Tibial artery (tissue), 4 donors: ENCODE data around the gene ORM2.

ENCODE experiments used
- DNase-seq, 2 donors: peaks; one replicate each; pipeline ENCODE4 v3.0.0-alpha.2; 2019
- H3K27ac ChIP-seq, 2 donors: fragments of 200-600 bp; sonication (generic) in 1 of 2; 1 replicate in 1 of 2; 2 replicates in 1 of 2; pipeline ENCODE4 v1.5.1; 2018 to 2019; ENCODE audit warnings: mild to moderate bottlenecking in 1 of 2
- H3K27me3 ChIP-seq, 2 donors: fragments of 200-600 bp; sonication (generic) in 1 of 2; one replicate each; pipeline versions ENCODE4 v1.5.1 to v1.6.0; 2016 to 2019
- H3K36me3 ChIP-seq, 3 donors: fragments of 200-600 bp; sonication (generic) in 2 of 3; one replicate each; pipeline ENCODE4 v1.5.1; 2016 to 2019; ENCODE audit warnings: mild to moderate bottlenecking in 2 of 3
- H3K4me1 ChIP-seq, 4 donors: fragments of 200-600 bp; sonication (generic) in 2 of 4; 1 replicate in 3 of 4; 2 replicates in 1 of 4; pipeline ENCODE4 v1.5.1; 2016 to 2019
- H3K4me3 ChIP-seq, 2 donors: fragments of 200-600 bp; sonication (generic) in 1 of 2; 1 replicate in 1 of 2; 2 replicates in 1 of 2; pipeline ENCODE4 v1.5.1; 2018 to 2019; ENCODE audit warnings: mild to moderate bottlenecking in 2 of 2
- H3K9me3 ChIP-seq, 3 donors: fragments of 200-600 bp; sonication (generic) in 1 of 3; one replicate each; pipeline ENCODE4 v1.5.1; 2016 to 2019
- CTCF ChIP-seq, 2 experiments: fragments of 200-600 bp in 1 of 2; fragments of 450-650 bp in 1 of 2; IDR thresholded peaks; one replicate each; pipeline ENCODE4 v1.5.1; 2017 to 2019; ENCODE audit warnings: antibody characterized with exemption in 2 of 2, mild to moderate bottlenecking in 1 of 2, moderate library complexity in 1 of 2
- intact Hi-C: fragments of 100-400 bp; cut with DNase I; formaldehyde crosslinking; loops from one replicate; pipeline ENCODE4 v1.15.0; 2023; ENCODE audit warnings: low total_unique reads

The ORM2 gene

GRCh38 chr9:114344188-114344566 is 14.5 kb downstream of the ORM2 start:
- Histone ChIP-seq H3K27me3 (no peaks in the 10 kb centered on the region), H3K9me3 (no peaks in the 10 kb centered on the region), H3K4me1 (peaks cover 0 to 13% (median 8%) of the 10 kb centered on the region in 4 donors), H3K27ac (no peak overlapping the region), H3K4me3 (no peak overlapping the region), H3K36me3 (peaks cover 91 to 100% (median 95%) of the 10 kb centered on the region in 3 donors)
- DNase-seq, result no peak
- intact Hi-C loops, result no loop called here
- no peak for TF ChIP-seq CTCF (IDR thresholded peaks at IDR 0.05)

GRCh38 chr9:114344692-114345091 is 15.0 kb downstream of the ORM2 start:
- no peak for TF ChIP-seq CTCF (IDR thresholded peaks at IDR 0.05)
- Histone ChIP-seq H3K27me3 (no peaks in the 10 kb centered on the region), H3K4me1 (peaks cover 0 to 18% (median 13%) of the 10 kb centered on the region in 4 donors), H3K9me3 (no peaks in the 10 kb centered on the region), H3K27ac (no peak overlapping the region), H3K36me3 (peaks cover 86 to 100% (median 92%) of the 10 kb centered on the region in 3 donors), H3K4me3 (no peak overlapping the region)
- intact Hi-C loops, result no loop called here
- no peak for DNase-seq

GRCh38 chr9:114345493-114346065 is 15.9 kb downstream of the ORM2 start:
- H3K4me1 ChIP-seq, result peaks cover 0 to 27% (median 18%) of the 10 kb centered on the region in 4 donors
- H3K4me3 ChIP-seq, result no peak overlapping the region
- H3K9me3 ChIP-seq, result no peaks in the 10 kb centered on the region
- peaks cover 86 to 100% (median 92%) of the 10 kb centered on the region in 3 donors for H3K36me3 ChIP-seq
- H3K27me3 ChIP-seq, result no peaks in the 10 kb centered on the region
- no peak for TF ChIP-seq CTCF (IDR thresholded peaks at IDR 0.05)
- DNase-seq, result no peak
- intact Hi-C loops, result no loop called here
- no peak overlapping the region for H3K27ac ChIP-seq

- H3K4me3 ChIP-seq, result no peak overlapping the region
- DNase-seq, result no peak
- intact Hi-C loops, result no loop called here
- TF ChIP-seq CTCF (IDR thresholded peaks at IDR 0.05), result no peak
- peaks cover 86 to 100% (median 92%) of the 10 kb centered on the region in 3 donors for H3K36me3 ChIP-seq
- peaks cover 0 to 29% (median 19%) of the 10 kb centered on the region in 4 donors for H3K4me1 ChIP-seq
- no peaks in the 10 kb centered on the region for H3K27me3 ChIP-seq
- H3K9me3 ChIP-seq, result no peaks in the 10 kb centered on the region
- H3K27ac ChIP-seq, result no peak overlapping the region
Observed at GRCh38 chr9:114346146-114346545, 16.5 kb downstream of the ORM2 start.

- intact Hi-C loops, result loop anchor here (2.0 kb wide), 1 partner anchor 39 kb away; the partner anchor contains the start of gene AKNA
- peaks cover 70 to 98% (median 89%) of the 10 kb centered on the region in 3 donors for H3K36me3 ChIP-seq
Observed at GRCh38 chr9:114347675-114348074, 18.0 kb downstream of the ORM2 start.

More at GRCh38 chr9:114347675-114348074, 18.0 kb downstream of the ORM2 start:
- Histone ChIP-seq H3K27ac (peak overlapping the region in 1 of 2 donors; percentile 79), H3K4me3 (no peak overlapping the region), H3K27me3 (no peaks in the 10 kb centered on the region), H3K9me3 (no peaks in the 10 kb centered on the region), H3K4me1 (peaks cover 0 to 37% (median 19%) of the 10 kb centered on the region in 4 donors)
- no peak for DNase-seq
- no peak for TF ChIP-seq CTCF (IDR thresholded peaks at IDR 0.05)
